Activated CD8-positive, alpha-beta memory T cell treated with anti-CD3 and anti-CD28 coated beads, Interleukin-2, amount 50 U/mL, for 1 hour (primary cell): ENCODE results near the gene SYT15B.
"Not testable (repeated sequence)": the region's sequence is repeated elsewhere in the genome, so short reads cannot be mapped to it uniquely, and the experiment has no call there.

ENCODE experiments used
- DNase-seq: peaks from one replicate; pipeline ENCODE4 v3.0.0-alpha.2; 2020; ENCODE audit errors: extremely low read depth

Gene SYT15B

GRCh38 chr10:47763554-47764175 is at the start of gene SYT15B:
SYT15B (minus strand) TSS chr10:47763592; CDS start chr10:47762640, 952 bp downstream.
- DNase-seq: not testable (repeated sequence)

DNA sequence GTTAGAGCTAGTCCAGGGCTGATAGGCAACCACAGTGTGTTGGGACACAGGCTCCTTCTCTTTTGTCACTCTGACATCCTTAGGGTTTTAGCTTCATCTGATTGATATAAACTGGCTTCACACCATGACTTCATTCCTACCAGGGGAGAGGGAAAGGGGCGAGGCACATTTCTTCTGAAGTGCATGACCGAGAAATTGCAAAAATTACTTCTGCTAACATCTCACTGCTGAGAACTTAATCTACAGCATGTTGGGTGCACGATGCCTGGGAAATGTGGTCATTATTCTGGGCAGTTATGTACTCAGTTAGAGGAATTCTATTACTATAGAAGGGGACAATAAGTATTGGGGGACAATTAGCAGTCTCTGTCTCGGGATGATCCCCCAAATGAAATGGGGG is 16.2 kb upstream of the SYT15B start:
- not testable (repeated sequence) for DNase-seq

DNA sequence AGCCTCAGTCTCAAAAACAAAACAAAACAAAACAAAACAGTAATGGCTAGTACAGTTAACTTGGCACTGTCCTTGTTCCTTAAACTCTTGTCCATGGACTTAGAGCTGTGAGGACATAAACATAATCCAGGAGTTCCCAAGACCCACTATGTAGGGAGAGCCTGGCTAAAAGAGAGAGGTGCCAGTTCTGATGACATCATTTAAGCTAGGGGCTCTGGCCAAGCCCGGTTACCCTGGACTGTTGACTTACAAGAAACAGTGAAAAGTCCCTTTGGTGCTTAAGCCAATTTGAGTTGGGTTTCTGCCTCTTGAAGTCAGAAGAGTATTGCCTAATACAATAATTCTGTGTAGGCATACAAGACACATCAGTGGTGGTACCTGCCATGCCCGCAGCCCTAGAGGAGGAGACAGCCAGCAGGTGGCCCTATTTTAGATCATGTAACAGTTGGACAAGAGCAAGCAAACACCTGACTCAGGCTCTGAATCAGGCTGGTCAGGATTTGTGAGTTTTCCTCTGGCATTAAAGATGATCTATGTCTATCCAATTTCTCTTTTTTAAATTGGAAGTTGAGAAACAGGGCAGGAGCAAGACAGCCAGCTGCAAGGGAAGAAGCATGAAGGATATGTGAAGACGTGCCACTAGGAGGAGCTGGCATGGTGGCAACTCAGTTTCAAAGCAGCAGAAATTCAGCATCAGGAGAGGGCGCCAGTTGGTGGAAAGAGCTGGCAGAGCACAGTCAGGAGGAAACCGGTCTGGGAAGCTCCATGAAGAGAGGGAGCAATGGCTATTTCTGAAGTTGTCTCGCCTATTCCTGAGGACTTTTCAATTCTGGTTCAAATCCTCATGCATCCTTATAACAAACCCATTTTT is 12.2 kb upstream of the SYT15B start:
- DNase-seq: not testable (repeated sequence)

DNA sequence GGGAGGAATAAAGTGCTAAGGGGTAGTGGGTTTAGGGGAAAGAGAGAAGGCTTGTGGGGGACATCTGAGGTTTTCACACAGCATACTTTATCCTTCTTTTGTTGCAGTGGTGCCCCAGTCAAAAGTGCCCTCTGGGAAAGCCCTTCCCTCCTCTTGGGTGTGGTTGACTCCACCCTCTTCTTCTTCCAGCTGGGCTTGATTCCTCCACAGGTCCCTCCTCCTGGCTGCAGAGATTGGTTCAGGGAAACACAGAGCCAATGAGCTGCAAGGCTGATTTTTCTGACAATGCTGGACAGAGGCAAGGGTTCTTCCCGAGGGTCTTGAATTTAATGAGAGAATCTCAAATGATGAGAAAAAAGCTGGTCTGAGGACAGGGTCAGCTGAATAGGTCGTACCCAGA is 7.4 kb upstream of the SYT15B start:
- DNase-seq: not testable (repeated sequence)

DNA sequence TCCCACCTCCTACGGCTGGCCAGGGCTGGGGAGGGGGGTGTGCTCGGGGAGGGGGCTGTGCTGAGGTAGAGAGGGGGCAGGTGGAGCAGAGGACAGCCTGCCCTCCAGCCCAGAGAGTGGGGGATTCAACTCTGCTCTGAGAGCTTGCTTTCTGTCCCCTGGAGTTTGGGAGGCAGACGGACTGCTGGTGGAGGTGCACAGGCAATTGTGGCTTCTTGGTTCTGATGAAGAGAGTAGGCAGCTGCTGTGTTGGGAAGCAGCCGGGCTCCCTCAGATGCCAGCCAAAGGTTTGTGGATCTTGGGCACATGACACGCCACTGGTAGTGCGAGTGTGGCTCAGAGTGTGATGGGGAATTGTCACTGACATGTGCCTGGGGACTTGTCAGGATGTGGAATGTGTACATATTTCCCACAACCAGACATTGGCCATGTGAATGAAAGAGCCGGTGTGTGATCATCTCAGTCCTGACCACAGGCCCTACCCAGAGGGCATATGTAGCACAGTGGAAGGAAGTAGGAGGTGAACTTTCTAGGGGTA is 5.3 kb upstream of the SYT15B start:
- DNase-seq: not testable (repeated sequence)

DNA sequence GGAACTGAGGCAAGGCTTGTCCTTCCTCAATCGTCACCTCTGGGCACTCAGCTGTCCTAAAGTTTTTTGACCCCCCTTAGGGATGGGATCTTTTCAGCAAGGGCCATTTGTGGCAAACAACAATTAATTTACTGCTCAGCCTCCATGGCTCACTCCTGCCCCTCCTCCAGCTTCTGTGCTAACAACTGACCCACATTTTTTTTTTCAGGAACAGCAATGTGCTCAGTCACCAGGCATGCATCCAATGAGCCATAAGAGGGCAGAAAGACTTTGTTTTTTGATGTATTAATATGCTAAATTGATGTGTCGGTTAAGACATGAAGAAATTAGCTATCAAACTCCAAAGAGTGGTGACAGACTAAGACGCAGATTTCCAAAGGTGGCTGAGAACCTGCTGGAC is 4.7 kb upstream of the SYT15B start:
- not testable (repeated sequence) for DNase-seq

DNA sequence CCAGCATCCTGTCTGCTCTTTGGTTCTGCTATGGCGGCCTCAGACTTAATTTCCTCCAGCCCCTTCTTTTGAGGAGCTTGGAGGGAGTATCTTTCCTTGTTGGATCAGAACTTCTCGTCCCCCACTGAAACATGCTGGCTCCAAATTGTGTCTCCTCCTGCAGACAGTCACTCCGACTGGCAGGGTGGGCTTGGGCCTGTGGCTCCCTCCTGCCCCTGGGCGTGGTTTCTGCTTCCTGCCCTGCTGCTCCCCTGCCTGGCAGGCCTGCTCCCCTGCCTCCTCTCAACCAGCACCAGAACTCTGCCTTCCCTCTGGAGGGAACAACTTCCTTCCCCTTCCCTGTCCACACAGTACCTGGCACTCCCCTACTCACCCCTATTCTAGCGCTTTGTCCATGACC is 3.8 kb upstream of the SYT15B start:
- DNase-seq: not testable (repeated sequence)

- DNase-seq: not testable (repeated sequence)
Measured at GRCh38 chr10:47765232-47765631, 1.8 kb upstream of the SYT15B start.

GRCh38 chr10:47762674-47763553 is 478 bp downstream of the SYT15B start:
- not testable (repeated sequence) for DNase-seq

- DNase-seq: not testable (repeated sequence)
Measured at GRCh38 chr10:47758855-47759254, 4.5 kb downstream of the SYT15B start.

DNA sequence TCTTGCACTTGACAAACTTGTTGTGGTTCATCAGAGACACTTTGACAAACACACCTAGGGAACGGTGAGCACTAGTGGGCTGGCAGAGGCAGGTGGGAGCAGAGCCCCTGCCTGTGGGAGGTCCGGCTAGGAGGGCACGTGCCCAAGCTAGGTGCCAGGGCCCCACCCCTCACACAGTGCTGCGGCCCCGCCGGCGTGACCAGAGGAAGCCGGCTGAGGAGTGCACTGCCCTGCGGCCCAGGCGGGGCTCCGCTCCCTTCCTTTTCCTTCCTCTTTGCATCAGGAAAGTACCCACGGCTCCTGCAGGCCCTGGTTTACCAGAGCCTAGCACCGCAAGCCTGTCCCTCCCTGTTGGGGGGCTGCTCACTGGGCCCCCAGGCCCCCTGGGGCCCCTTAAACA is 7.2 kb downstream of the SYT15B start:
- not testable (repeated sequence) for DNase-seq

GRCh38 chr10:47753871-47754270 is 9.5 kb downstream of the SYT15B start:
- DNase-seq: not testable (repeated sequence)

DNA sequence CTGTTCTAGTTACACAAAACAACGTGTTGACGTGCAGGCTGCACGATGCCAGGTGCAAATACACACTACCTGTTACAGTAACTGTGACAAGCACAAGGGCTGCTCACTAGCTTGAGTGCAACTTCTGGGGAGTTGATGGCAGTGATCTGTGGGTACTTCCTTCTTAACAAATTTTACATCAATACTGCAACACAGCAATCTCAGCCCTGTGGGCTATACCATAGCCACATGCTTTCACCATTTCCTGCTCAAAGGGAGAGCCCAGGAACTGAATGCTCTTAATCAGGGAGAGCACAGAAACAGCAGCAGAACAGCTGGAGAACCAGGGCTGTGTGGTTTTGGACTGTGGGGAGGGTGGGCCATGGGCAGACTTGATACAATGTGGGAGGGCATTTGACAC is 10.2 kb downstream of the SYT15B start:
- DNase-seq: not testable (repeated sequence)

GRCh38 chr10:47751821-47752220 is 11.6 kb downstream of the SYT15B start:
- DNase-seq: not testable (repeated sequence)

DNA sequence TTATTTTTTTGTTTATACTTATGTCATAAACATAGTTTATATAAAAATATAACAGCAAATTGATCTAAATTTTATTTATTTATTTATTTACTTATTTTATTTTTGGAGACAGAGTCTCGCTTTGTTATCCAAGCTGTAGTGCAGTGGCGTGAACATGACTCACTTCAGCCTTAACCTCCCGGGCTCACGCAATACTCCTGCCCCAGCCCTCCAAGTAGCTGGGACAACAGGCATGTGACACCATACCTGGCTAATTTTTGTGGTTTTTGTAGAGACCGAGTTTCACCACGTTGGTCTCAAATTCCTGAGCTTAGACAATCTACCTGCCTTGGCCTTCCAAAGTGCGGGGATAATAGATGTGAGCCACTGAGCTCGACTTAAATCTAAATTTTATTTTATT is 13.0 kb downstream of the SYT15B start:
- not testable (repeated sequence) for DNase-seq

DNA sequence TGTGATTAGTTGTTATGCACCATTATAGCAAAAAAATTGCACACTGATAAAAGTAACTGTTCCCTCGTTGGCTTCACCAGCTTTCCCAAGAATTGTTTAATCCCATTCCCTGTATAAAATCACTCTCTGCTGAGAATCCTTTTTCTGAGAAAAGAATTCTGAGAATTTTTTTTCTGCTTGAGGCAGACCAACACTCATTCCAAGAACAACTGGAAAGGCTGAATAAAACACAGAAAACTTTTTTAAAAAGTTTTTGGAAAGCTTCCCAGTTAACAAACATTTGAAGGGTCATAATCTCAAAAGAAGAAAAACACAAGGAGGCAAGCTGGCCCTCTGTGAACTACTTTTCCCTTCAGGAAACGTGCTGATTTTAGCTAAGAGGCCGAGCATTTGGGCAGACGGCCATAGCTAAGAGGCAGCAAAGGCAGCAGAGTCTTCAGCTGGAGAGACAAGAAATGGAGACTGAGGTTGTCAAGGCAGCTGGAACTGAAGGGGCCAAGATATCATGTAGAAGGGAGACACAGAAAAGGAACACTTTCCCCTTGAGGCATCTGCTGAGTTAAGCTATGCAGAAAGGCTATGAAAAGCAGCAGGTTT is 16.5 kb downstream of the SYT15B start:
- not testable (repeated sequence) for DNase-seq

DNA sequence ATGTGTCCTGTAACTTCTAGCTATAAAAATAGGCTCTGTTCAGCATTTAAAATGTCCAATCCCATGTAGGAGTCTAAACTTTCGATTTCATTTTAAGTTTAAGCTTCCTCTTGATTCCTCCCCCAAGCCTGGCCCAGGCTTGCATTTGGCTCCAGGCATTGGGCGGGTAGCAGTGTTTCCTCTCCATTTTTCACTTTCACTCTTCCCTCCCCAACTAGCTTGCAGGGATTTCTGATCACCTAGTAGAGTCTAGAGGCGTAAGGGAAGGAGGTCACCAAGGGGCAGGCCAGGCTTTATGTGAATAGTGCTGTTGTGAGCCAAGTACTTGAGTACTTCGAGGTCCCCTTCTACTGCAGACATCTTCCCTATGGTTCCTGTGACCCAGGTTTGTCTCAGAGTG is 18.5 kb downstream of the SYT15B start:
- DNase-seq: not testable (repeated sequence)

DNA sequence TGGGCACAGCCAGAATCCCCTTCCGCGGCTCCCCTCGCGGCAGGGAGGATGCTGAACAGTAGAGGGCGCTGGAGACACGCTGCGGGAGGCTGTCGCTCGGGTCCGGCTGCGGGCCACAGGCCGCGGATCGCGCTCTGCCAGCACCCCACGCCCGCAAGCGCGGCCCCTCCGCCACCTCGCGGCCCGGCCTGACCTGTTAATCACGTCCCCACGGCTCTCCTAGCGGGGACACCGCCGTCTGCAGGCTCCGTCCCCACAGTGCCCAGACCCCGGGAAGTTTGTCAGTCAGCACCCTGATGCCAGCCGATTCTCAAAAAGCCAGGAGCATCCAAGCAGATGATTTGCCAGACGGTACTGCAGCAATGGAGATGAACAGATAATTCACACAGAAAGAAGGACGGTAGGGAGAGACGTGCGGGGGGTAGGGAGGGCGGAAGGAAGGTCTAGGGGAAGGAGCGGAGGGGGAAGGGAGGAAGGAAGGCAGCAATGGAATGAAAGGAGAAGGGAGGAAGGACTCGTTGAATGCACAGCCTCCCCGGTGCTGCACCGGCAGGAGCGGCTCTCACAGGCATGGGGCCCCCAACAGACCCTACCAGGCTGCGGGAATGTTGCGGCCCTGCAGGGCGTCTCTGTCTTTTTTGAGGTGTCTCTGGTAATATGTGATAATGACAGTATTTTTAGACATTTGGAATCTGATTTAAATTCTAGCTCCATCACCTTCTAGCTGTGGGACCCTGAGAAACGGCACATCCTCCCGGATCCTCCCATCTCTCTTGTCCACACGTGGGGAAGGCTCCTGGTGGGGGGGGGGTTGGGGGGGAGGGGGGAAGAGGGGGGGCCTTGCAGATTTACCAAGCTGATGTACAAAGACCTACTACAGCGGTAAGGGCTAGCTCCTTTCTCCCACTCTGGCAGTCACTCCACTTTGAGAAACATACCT is 19.5 kb downstream of the SYT15B start:
- DNase-seq: not testable (repeated sequence)

GRCh38 chr10:47740868-47741267 is 22.5 kb downstream of the SYT15B start:
- DNase-seq: not testable (repeated sequence)

DNA sequence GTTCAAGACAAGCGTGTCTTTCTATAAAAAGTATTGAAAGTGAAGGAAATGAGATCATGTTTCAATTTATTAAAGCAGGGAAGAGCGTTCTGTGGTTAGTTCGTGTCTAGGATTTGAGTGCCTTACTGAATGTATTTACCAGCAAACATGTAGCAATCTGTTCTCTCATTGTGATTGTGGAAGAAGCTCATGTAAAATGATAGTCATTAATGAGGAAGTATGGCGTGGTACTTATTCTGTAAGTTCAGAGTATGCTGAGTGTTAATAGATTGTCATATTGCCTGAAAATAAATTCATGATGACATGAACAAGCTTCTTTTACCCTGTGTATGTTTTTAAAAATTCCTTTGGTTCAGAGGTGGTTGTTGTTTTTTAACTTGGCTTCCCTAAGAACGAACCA is 32.5 kb downstream of the SYT15B start:
- DNase-seq: not testable (repeated sequence)
